NCI-H146 treated with DMSO at 0.1 percent for 48 hours (cell line): ENCODE measurements around the gene AK8.
"Not testable (repeated sequence)": the region's sequence is repeated elsewhere in the genome, so short reads cannot be mapped to it uniquely, and the experiment has no call there.

Experiments used
- DNase-seq: peaks from one replicate; lab custom pipeline; 2025; ENCODE audit not compliant: unreplicated experiment; lab: John Stamatoyannopoulos, UW

Gene AK8

GRCh38 chr9:132774886-132775285, 103.2 kb downstream of the AK8 start:
- DNase-seq, result no peak

- DNase-seq, result no peak
Measured at GRCh38 chr9:132773764-132774339, 104.2 kb downstream of the AK8 start.

GRCh38 chr9:132773093-132773492, 105.0 kb downstream of the AK8 start:
- DNase-seq, result no peak

- DNase-seq, result not testable (repeated sequence)
Measured at GRCh38 chr9:132771752-132772151, 106.3 kb downstream of the AK8 start.

GRCh38 chr9:132770770-132771310, 107.2 kb downstream of the AK8 start:
- no peak for DNase-seq

- DNase-seq, result no peak
Measured at GRCh38 chr9:132769906-132770769, 107.9 kb downstream of the AK8 start.

GRCh38 chr9:132768932-132769905, 108.9 kb downstream of the AK8 start:
- DNase-seq, result peak; percentile 7

GRCh38 chr9:132763574-132763973, 114.5 kb downstream of the AK8 start:
- no peak for DNase-seq

GRCh38 chr9:132762896-132763295, 115.2 kb downstream of the AK8 start:
- no peak for DNase-seq

GRCh38 chr9:132761602-132762001, 116.5 kb downstream of the AK8 start:
- no peak for DNase-seq

GRCh38 chr9:132760057-132760456, 118.0 kb downstream of the AK8 start:
- DNase-seq, result no peak

- no peak for DNase-seq
Measured at GRCh38 chr9:132757016-132757415, 121.1 kb downstream of the AK8 start.

GRCh38 chr9:132756214-132756845, 121.8 kb downstream of the AK8 start:
- DNase-seq, result no peak

- DNase-seq, result no peak
Measured at GRCh38 chr9:132755096-132755495, 123.0 kb downstream of the AK8 start.

- DNase-seq, result no peak
Measured at GRCh38 chr9:132754236-132754635, 123.8 kb downstream of the AK8 start.

GRCh38 chr9:132753593-132753880, 124.5 kb downstream of the AK8 start:
- DNase-seq, result no peak

GRCh38 chr9:132752877-132753592, 125.0 kb downstream of the AK8 start:
- DNase-seq, result no peak

GRCh38 chr9:132750668-132751067, 127.4 kb downstream of the AK8 start:
- DNase-seq, result no peak

GRCh38 chr9:132749306-132749705, 128.8 kb downstream of the AK8 start:
- no peak for DNase-seq

GRCh38 chr9:132748450-132748849, 129.6 kb downstream of the AK8 start:
- no peak for DNase-seq
